HG02970 (cell line): Measurements from ENCODE around the gene FECH.
"Not testable (repeated sequence)": the region's sequence is repeated elsewhere in the genome, so short reads cannot be mapped to it uniquely, and the experiment has no call there.

Experiments used
- ATAC-seq: cut with Tn5 transposase; IDR thresholded peaks from one replicate; pipeline ENCODE4 v1.9.1; 2021; ENCODE audit warnings: mild to moderate bottlenecking, moderate library complexity, moderate number of reproducible peaks; ENCODE audit not compliant: unreplicated experiment, low FRiP score

Gene FECH

GRCh38 chr18:57586251-57587049 lies at the start of gene FECH:
TSS of gene FECH (minus strand) at chr18:57586702. CDS start at chr18:57586620, 82 bp downstream.
- ATAC-seq, result peak; percentile 89

GRCh38 chr18:57635003-57635822 lies 48.7 kb upstream of the FECH start:
- no peak for ATAC-seq

GRCh38 chr18:57631697-57632096 lies 45.2 kb upstream of the FECH start:
- ATAC-seq, result no peak

- peak; percentile 15 for ATAC-seq
Measured at GRCh38 chr18:57630754-57631595, 44.5 kb upstream of the FECH start.

GRCh38 chr18:57630002-57630753 lies 43.7 kb upstream of the FECH start:
- peak; percentile 89 for ATAC-seq

- ATAC-seq, result no peak
Measured at GRCh38 chr18:57629422-57629821, 42.9 kb upstream of the FECH start.

- ATAC-seq, result no peak
Measured at GRCh38 chr18:57627488-57627887, 41.0 kb upstream of the FECH start.

- ATAC-seq, result no peak
Measured at GRCh38 chr18:57624988-57625387, 38.5 kb upstream of the FECH start.

GRCh38 chr18:57621246-57621604 lies 34.7 kb upstream of the FECH start:
- no peak for ATAC-seq

GRCh38 chr18:57619876-57620275 lies 33.4 kb upstream of the FECH start:
- no peak for ATAC-seq

GRCh38 chr18:57618910-57619309 lies 32.4 kb upstream of the FECH start:
- ATAC-seq, result no peak

GRCh38 chr18:57603871-57604270 lies 17.4 kb upstream of the FECH start:
- ATAC-seq, result no peak

GRCh38 chr18:57595347-57595746 lies 8.8 kb upstream of the FECH start:
- no peak for ATAC-seq

GRCh38 chr18:57592716-57593115 lies 6.2 kb upstream of the FECH start:
- ATAC-seq, result not testable (repeated sequence)

GRCh38 chr18:57589161-57589560 lies 2.7 kb upstream of the FECH start:
- ATAC-seq, result no peak

- ATAC-seq, result no peak
Measured at GRCh38 chr18:57587098-57587661, 678 bp upstream of the FECH start.

GRCh38 chr18:57585855-57586250 lies 649 bp downstream of the FECH start:
- ATAC-seq, result no peak

GRCh38 chr18:57585421-57585820 lies 1.1 kb downstream of the FECH start:
- no peak for ATAC-seq

GRCh38 chr18:57584444-57584843 lies 2.1 kb downstream of the FECH start:
- no peak for ATAC-seq
